NOMO-1 (cell line): ENCODE results near the gene TMEFF2.

ENCODE experiments used
- DNase-seq, 2 experiments: peaks; one replicate each; lab custom pipeline; 2025; ENCODE audit not compliant: unreplicated experiment in 2 of 2; lab: John Stamatoyannopoulos, UW

TMEFF2 gene

DNA sequence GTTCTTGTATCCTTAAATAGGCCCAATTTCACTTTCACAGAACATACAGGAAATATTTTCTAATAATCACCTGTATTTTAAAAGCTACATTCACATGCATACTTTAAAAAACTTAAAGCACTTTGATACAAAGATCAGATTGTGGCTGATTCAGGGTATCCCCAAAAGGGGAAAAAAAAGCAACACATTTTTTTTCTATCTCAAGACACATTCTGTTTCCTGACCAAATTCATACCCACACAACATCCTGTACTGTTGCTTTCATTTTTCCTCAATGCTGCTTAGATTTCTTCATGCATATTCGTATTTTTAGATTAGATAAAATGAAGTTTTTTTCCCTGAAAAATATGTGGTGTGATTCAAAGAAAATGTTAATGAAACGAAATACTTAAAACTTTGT lies 122.5 kb downstream of the TMEFF2 start:
- no peak for DNase-seq

DNA sequence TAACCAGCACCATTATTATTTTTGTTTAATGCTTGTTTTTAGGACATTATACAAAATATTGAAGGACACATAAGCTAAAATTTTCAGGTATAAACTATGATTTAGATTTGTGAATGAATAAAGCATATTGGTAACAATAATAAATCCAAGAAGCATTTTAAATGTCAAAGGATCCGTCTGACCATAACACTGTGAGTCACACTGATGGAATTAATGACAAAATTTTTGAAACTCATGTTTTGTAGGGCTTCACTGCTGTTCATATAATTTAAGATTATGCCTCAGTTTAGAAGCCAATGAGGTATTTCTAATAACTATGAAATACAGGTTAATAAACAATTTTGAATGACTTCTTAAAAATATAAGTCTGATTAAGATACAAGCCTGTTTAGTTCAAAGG lies 124.6 kb downstream of the TMEFF2 start:
- DNase-seq: no peak

DNA sequence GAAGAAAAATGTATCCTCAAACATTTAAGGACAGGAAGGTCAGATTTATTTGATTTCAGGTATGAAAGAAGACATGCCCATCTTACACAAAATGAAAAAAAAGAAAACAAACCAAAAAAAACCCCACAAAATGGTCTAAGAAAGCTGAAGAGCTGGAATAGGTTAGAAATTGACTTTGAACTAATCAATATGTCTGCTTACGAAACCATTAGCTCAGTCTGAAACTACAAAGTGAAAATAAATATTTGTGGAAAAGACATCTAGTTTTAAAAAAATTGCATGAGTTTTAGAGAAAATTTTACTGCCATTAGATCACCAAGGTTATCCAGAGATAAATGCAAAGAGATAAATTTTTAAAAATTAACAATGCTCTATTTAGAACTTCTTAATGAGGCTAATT lies 125.3 kb downstream of the TMEFF2 start:
- DNase-seq: no peak

DNA sequence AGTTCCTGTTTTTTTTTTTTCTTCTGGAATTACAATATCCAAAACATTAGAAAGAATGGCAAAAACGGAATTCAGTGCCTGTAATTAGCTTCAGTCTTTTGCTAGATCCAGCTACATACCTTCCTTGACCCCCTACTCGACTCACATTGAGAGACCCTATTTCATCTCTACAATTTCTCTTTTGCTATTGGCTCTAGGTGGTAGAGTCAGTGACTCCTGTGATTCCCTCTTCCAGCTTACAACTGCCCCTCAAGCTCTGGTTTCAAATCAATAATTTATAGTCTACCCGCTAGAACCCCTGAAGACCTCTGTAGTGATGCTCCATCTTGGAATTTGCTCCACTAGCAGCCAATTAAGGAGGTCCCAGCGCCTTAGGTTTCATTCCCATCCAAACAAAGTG lies 125.8 kb downstream of the TMEFF2 start:
- DNase-seq: no peak

DNA sequence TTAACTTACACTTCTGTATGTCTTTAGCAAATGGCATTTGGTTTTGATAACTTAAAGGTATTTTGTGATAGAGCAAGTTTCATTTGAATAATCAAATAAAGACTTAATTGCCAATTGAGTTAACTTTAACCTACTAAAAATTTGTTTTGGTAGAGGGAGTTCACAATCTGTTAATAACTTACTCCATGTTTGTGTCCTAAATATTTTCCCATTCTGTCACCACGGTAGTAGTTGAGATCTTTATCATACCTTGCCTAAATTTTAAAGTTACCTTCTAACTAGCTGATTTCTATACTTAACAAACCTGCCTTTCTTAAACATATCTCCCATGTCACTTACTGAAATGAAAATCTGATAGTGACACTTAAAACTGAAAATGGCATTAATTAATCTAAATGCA lies 127.1 kb downstream of the TMEFF2 start:
- no peak for DNase-seq

DNA sequence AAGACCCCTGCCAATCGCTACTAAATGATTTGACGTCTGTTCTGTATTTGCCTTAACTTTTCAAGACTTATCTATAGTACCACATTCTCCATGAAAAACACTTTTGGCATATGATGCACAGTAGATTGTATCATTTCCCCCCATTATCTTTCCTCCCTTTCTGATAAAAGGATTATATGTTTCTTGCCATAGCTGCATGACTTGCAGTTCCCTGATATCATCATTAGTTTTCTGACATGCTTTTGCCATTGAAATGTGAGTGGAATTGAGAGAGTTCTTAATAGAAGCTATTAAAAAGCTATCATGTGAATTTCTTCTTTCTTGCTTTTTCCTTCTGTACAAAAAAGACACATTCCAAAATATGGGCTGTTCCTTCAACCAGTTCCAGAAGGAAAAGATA lies 130.3 kb downstream of the TMEFF2 start:
- DNase-seq: no peak

DNA sequence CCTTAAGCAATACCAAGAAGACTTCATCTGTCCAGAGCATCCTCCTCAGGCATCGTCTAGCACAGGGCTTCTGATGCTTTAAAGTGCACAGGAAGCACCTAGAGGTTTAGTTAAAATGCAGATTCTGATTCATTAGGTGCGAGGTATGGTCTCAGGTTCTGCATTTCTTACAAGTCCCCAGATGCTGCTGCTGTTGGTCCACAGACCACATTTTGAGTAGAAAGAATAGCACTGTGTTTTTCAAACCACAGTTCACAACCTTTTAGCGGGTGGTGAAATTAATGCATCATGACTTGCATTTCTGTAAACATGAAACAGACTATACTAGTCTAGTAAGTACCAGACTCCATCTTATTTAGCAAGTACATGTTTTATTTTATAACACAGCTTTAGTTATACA lies 134.6 kb downstream of the TMEFF2 start:
- DNase-seq: no peak

DNA sequence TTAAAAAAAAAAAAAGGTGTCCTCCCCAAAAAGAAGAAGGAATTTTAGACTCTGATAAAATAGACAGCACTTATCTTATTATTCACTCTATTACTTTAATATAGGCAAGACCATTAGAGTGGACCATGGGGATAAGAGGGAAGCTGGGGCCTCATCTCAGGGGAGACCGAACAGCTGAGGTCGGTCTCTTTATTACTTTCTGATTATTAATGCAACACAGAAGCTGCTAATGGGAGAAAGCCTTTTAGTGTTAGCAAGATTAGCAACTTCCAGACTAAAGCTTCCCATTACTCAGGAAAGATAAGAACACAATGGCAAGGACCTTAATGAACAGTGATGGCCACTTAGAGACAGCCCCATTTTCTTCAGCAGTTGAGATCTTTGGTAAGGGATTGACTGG lies 135.5 kb downstream of the TMEFF2 start:
- DNase-seq: no peak

DNA sequence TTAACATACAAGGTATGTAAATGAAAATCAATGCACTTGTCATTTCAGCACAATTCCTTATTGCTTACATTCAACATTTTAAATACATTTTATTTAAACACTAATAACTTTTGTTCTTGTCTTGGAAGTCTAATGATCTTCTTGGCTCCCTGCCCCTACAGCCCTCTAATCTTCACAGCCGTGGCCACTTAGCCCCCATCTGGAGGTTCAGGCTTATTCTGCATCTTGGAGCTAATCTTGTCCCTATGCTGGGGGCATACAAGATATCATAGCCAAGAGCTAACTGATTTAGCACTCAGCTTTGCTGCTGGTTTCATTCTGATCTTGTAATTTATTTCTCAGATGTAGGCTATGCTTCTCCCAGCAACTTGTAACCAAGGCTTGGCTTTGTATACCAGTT lies 140.8 kb downstream of the TMEFF2 start:
- no peak for DNase-seq

DNA sequence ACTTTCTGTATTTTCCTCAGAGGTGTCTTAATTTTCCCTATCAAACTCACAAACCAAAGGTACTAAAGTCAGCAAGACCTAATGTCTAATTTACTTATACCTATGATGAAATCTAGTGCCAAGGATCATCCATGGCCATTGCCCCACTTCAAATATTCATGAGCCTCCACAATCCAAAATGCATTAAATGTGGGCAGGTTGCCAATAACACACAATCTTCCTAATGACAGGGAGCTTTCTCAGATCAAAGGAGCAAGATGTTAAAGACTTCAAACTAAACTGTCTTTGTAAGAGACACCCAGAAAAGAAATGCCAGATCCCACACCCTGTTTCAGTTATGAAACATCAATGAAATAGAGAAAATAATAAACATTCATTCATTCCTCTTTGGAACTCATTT lies 143.2 kb downstream of the TMEFF2 start:
- DNase-seq: no peak

DNA sequence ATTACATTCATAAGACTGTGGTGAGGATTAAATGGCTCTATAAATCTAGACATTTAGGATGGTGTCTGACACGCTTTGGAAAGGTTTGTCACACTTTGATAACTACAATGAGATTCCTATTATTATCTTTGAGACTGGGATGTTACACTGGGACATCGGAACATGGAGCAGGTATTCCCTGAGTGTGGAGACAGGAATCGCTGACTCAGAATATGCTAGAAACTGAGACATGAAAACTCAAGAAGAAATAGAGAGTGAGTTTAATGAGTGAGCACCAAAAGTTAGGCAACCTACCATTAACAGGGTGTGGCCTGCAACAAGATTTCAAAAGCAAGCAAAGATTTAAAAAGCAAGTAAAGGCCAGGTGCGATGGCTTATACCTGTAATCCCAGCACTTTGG lies 145.4 kb downstream of the TMEFF2 start:
- DNase-seq: no peak

DNA sequence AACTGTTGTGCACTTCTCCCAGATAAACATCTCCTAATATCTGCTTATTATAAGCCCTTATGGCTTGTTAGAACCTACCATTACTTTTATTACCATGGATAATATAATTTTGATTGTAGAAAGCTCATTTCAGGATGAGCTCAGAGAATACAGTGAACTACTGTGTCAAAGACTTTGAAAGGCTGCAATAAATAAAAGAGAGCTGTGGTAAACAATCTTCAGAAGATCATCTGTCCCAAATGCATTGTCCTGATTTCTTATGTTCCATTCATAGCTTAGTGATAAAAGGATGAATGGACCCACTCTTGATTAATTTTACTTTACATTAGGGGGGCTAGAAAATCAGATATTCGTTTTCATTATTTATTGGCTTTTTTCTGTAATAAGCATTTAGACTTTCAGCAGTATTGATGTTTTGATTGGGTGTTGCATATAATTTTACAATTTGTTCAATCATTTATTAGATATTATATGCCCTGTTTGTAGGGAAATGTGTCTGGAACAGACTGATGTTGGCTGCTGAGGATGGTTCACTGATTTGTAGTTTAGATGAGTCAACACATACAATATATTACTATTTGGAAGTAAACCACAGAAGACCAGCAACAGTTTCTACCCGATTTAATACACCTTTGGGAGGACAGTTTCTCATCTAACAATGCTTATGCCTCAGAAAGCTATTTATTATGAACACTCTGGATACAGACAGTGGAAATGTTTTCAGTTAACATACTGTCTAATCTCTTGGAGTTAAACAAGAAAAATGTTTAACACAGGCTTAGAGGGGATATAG lies 147.2 kb downstream of the TMEFF2 start:
- DNase-seq: no peak

DNA sequence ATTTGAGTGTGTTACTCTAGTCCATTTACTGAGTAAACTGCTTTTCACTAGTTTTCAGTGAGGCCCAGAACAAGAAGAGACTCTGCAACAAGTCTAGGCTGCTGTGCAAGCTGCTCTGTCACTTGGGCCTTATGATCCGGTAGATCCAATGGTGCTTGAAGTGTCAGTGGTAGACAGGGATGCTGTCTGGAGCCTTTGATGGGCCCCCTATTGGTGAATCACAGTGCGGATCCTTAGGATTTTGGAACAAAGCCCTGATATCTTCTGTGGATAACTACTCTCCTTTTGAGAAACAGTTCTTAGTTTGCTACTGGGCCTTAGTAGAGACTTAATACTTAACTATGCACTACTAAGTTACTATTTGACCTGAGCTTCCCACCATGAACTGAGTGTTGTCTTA lies 150.2 kb downstream of the TMEFF2 start:
- DNase-seq: no peak

DNA sequence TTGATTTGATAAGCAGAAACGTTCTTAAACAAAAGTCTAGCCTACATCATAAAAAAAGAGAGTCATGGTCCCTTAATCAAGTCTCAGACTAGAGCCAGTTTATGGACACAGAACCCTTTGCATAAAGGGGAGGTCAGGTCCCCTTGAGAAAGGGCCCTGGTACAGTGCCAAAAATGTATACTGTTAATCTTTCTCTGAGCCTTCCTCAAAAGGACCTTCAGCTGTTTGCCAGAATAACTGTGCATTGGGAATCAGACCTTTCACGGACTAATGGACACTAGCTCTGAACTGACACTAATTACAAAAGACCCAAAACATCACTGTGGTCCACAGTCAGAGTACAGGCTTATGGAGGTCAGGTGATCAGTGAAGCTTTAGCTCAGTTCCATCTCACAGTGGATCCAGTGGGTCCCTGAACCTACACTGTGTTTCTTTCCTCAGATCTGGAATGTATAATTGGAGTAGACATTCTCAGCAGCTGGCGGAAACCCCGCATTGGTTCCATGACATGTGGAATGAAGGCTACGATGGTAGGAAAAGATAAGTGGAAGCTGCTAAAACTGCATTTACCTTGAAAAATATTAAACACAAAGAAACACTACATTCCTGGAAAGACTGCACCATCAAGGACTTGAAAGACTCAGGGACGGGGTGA lies 151.4 kb downstream of the TMEFF2 start:
- DNase-seq: no peak

DNA sequence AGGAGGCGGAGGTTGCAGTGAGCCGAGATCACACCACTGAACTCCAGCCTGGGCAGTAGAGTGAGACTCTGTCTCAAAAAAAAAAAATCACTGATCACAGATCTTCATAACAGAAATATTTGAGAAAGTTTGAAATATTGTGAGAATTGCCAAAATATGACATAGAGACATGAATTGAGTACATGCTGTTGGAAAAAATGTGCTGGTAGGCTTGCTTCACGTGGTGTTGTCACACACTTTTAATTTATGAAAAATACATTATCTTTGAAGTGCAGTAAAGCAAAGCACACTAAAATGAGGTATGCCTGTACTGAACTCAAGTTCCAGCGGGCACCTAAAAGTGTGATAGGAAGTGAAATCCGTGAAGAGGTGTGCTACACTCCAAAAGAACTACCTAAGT lies 152.6 kb downstream of the TMEFF2 start:
- DNase-seq: no peak

DNA sequence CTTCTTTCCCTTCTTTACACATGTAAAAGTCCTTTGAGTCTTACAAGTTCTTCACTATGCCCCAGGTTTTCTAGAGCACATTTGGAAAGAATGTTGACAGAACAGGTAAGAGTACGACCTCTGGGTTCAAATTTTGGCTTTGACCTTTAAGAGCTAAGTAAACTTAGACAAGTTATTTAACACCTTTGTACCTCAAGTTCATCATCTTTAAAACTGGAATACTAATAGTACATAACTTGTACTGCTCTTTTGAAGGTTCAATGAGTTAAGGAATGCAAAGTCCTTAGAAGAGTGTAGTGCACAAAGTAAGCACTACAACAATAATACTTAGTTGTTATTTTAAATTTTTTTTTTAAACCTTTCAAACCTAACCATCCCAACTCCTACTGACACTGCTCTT lies 156.6 kb downstream of the TMEFF2 start:
- DNase-seq: no peak

DNA sequence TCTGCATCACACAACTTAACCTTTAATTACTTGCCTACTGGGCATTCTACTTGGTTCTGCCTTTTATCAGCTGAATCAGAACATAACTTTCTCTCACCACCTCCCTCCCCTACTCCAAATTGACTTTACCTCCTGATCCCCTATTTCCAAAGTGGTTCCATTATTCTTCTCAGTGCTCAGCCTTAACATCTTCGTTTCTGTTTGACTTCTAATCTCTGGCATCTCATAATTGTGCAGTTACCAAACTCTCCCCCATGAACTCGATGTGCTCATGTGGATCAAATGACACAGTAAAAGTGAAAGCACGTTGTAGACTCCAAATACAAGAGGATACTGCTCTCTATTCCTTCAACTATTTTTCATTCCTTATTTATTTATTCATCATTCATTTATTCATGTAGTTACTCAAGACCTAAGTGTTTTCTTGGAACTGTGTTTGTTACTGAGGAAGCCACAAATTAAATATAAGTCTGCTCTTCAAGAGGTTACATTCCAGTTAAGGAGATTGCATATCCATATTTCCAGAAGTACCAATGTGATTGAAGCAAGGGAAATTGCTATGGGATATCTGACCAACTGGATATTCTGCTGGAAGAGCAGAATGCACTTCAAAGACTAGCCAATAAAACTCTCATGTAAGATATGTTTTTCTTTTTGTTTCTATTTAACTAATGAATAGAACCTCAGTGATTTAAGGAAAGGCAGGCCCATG lies 158.8 kb downstream of the TMEFF2 start:
- DNase-seq: no peak

DNA sequence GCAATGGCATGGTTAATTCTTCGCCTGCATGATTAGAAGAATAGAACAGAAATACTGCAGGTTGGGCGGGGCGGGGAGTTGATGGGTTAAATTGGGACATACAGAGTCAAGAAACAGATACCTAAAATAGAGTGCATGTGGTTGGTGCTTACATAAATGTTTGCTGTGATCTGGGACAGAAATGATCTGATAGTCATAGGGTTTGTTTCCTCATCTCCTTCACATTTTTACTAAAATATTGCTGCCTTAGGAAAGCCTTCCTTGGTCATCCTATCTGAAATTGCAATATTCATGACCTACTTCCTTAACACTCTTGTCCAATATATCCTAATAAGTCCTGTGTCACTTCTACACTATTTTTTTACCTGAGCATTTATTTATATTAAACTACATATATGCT lies 163.9 kb downstream of the TMEFF2 start:
- DNase-seq: no peak

DNA sequence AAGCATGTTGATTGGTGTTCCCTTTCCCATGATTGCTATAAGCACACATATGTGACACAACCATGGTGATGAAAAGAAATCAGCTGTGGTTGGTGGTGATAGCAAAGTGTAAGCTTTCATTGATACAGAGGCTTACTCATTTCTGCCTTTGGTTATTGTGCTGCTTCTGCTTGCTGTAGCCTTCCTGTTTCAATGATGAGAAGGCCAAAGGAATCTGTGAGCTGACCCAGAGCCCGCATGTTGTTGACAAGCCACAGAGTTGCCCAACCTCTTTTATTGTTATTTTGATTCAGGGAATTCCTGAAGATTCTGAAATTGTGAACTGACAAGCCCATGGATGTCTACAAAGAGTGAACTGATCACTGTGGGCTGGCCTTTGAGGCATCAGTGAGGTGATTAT lies 164.4 kb downstream of the TMEFF2 start:
- no peak for DNase-seq

DNA sequence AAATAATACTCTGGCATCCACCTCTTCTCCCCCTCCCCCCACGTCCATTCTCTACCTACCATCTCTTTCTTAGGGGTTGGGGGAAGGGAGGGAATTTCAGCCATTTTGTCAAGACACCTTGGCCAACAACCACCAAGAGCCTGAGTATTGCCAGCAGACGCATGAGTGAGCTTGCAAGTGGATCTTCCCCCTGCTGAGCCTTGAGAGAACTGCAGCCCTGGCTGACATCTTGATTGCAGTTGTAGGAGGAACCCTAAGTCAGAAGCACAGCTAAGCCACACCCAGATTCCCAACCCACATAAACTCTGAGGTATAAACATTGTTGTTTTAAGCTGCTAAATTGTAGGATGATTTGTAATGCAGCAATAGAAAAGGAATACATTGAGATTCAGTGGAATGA lies 165.6 kb downstream of the TMEFF2 start:
- DNase-seq: no peak

DNA sequence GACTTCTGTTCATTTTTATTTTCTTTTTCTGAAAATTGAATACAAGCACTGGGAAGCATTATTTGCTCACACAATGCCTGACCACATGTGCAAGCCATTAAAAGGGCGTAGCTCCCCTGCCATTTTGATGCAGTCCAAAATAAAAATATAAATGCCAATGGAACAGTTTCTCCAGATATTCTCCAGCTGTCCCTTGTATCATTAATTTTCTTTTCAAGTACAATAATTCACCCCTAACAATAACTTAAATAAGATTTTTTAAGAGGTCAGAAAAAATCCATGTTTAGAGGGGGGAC lies 168.0 kb downstream of the TMEFF2 start:
- DNase-seq: no peak
